HG03108 (cell line): Measurements from ENCODE around the gene PLSCR3.
"Not testable (repeated sequence)": the region's sequence is repeated elsewhere in the genome, so short reads cannot be mapped to it uniquely, and the experiment has no call there.

Experiments
- ATAC-seq: cut with Tn5 transposase; IDR thresholded peaks from one replicate; pipeline ENCODE4 v1.9.1; 2021; ENCODE audit warnings: moderate library complexity; ENCODE audit not compliant: unreplicated experiment

Gene PLSCR3

GRCh38 chr17:7382901-7383300 is 11.4 kb downstream of the PLSCR3 start:
- no peak for ATAC-seq

GRCh38 chr17:7380855-7381683 is 13.3 kb downstream of the PLSCR3 start, which contains the start of gene TNK1:
TNK1 (plus strand) TSS chr17:7381089; CDS start chr17:7382927, 1,838 bp downstream.
- ATAC-seq = no peak

GRCh38 chr17:7380321-7380720 is 14.0 kb downstream of the PLSCR3 start:
- no peak for ATAC-seq

- no peak for ATAC-seq
Observed at GRCh38 chr17:7379134-7379533, 15.2 kb downstream of the PLSCR3 start.

- ATAC-seq = no peak
Observed at GRCh38 chr17:7374353-7374752, 20.0 kb downstream of the PLSCR3 start.

- ATAC-seq = no peak
Observed at GRCh38 chr17:7370853-7371252, 23.5 kb downstream of the PLSCR3 start.

- no peak for ATAC-seq
Observed at GRCh38 chr17:7369825-7370224, 24.5 kb downstream of the PLSCR3 start.

- not testable (repeated sequence) for ATAC-seq
Observed at GRCh38 chr17:7368599-7368994, 25.7 kb downstream of the PLSCR3 start.

- no peak for ATAC-seq
Observed at GRCh38 chr17:7367918-7368598, 26.3 kb downstream of the PLSCR3 start.

- no peak for ATAC-seq
Observed at GRCh38 chr17:7367083-7367482, 27.2 kb downstream of the PLSCR3 start.

- not testable (repeated sequence) for ATAC-seq
Observed at GRCh38 chr17:7365963-7366362, 28.4 kb downstream of the PLSCR3 start.

GRCh38 chr17:7363311-7363710 is 31.0 kb downstream of the PLSCR3 start:
- no peak for ATAC-seq

GRCh38 chr17:7361906-7362305 is 32.4 kb downstream of the PLSCR3 start:
- ATAC-seq = no peak

- ATAC-seq = no peak
Observed at GRCh38 chr17:7357381-7357780, 36.9 kb downstream of the PLSCR3 start.

GRCh38 chr17:7356756-7357155 is 37.6 kb downstream of the PLSCR3 start:
- ATAC-seq = no peak

- no peak for ATAC-seq
Observed at GRCh38 chr17:7356072-7356549, 38.2 kb downstream of the PLSCR3 start.

GRCh38 chr17:7355573-7355972 is 38.8 kb downstream of the PLSCR3 start:
- ATAC-seq = no peak

- ATAC-seq = no peak
Observed at GRCh38 chr17:7355053-7355452, 39.3 kb downstream of the PLSCR3 start, which contains the start of gene TMEM95. TMEM95 (plus strand) TSS chr17:7355156; CDS start chr17:7355205, 49 bp downstream.

- ATAC-seq = no peak
Observed at GRCh38 chr17:7354262-7354843, 40.0 kb downstream of the PLSCR3 start.

- ATAC-seq = no peak
Observed at GRCh38 chr17:7352910-7353635, 41.3 kb downstream of the PLSCR3 start.

GRCh38 chr17:7352503-7352889 is 41.8 kb downstream of the PLSCR3 start:
- no peak for ATAC-seq
